GM12864 (cell line): Measurements from ENCODE around the gene NUFIP2.

Experiments
- DNase-seq: peaks from one replicate; pipeline ENCODE4 v3.0.0-alpha.2; 2011; ENCODE audit warnings: low read depth
- H3K4me3 ChIP-seq: 2 replicates; pipeline ENCODE4 v1.5.1; 2011; ENCODE audit warnings: mild to moderate bottlenecking, low read depth, low read length, control low read depth
- CTCF ChIP-seq: IDR thresholded peaks from 2 replicates; pipeline ENCODE4 v1.5.1; 2011; ENCODE audit warnings: low read depth, mild to moderate bottlenecking, moderate library complexity, low read length, control low read depth, inconsistent platforms; ENCODE audit errors: missing control alignments

The NUFIP2 gene

DNA sequence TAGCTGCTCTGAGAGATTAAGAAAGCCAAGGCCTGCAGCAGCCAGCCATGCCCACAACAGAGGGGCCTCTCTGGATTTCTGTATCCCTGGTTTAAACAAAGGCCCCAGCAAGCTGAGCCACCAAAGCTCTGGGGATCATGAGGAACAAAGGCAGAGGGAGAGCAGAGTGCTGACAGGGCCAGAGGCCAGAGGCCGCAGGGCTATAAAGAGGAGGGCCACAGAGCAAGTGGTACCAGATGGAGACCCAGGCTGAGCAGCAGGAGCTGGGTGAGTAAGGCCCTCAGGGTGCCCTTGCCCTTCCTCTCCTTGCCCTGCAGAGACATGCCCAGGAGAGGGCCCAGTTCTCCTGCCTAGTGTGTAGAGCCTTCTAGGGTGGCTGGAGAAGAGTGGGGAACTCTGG, 47.3 kb downstream of the NUFIP2 start, which contains the start of gene CRYBA1:
CRYBA1 (plus strand) TSS at position 232 of the 400 bp plus-strand sequence; CDS start at position 237, 5 bp downstream.
- no peak for DNase-seq
- H3K4me3 ChIP-seq = no peak within 1 kb of the TSS
- TF ChIP-seq CTCF = no peak

GRCh38 chr17:29245401-29245800, 48.5 kb downstream of the NUFIP2 start:
- no peak for TF ChIP-seq CTCF

GRCh38 chr17:29243792-29244191, 50.2 kb downstream of the NUFIP2 start:
- DNase-seq = no peak
- no peak overlapping the region for H3K4me3 ChIP-seq
- peak; percentile 69 for TF ChIP-seq CTCF

More at GRCh38 chr17:29245401-29245800, 48.5 kb downstream of the NUFIP2 start:
- no peak for DNase-seq
- no peak overlapping the region for H3K4me3 ChIP-seq

DNA sequence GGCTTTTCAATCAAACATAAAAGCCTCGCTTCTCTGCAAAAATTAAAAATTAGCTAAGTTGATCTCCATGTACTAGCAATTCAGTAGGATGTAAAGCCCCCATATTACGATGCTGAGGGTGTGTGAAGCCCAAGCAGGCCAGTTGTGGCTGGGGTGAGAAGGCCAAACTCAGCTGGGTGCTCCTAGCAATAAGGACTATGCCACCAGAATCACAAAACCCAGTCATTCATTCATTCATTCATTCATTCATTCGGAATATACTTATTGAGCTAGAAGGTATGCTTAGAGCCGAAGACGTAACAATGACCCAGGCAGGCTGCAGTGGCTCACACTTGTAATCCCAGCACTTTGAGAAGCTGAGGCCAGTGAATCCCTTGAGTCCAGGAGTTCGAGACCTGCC, 51.2 kb downstream of the NUFIP2 start:
- TF ChIP-seq CTCF = no peak
- no peak for DNase-seq
- no peak overlapping the region for H3K4me3 ChIP-seq

GRCh38 chr17:29242051-29242450, 51.9 kb downstream of the NUFIP2 start:
- no peak for DNase-seq
- no peak overlapping the region for H3K4me3 ChIP-seq
- TF ChIP-seq CTCF = no peak

DNA sequence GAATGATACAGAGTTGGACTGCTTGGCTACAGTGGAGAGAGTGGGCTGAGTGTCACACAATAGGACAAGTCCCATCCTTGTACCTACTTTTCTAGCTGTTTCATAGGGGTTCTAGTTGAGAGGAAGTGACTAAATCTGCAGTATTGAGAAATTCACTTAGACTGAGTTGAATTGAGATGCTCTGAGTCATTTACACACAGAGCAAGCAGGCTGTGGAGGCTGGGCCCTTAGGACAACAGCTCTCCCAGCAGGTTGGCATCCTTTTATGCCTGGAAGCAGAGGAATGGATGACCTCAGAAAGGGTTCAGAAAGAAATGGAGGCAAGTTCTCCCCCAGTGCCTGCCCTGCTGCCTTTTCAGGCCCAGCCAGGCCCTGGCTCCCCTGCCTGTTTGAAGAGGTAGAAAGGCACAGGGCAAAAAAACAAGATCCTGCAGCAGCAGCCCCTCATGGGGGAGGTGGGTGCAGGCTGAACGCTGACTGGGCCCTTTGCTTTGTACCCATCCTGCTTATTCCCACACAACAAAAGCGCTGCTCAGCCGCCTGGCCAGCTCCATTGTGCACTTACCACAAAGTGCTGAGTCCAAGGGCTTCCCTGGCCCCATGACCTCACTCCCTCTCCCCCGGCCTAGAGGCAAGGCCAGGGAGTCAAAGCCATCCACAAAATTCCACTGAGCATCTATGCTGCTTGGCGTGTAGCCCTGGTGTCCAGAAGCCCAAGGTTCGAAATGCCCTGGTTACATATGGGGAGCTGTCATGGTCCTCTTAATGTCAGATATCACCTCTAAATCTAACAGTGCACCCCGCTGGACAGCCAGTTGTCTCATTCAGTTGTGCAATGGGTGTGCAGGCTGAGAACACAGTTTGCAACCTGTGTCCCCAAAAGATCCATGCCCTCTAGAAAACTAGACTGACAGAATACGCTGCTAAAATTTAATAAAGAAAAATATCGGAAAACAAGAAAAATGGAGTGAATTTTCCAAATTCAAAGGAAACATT, 52.7 kb downstream of the NUFIP2 start:
- no peak overlapping the region for H3K4me3 ChIP-seq
- no peak for DNase-seq
- TF ChIP-seq CTCF = no peak
